ENCODE data around the gene DBT. TPM values are rescaled to one million over a fixed set of nuclear protein-coding genes. Genes with fewer than 3 reads are reported as not detected.

Gene DBT
- total RNA-seq, 1 donor, result 6.9 TPM

DNA sequence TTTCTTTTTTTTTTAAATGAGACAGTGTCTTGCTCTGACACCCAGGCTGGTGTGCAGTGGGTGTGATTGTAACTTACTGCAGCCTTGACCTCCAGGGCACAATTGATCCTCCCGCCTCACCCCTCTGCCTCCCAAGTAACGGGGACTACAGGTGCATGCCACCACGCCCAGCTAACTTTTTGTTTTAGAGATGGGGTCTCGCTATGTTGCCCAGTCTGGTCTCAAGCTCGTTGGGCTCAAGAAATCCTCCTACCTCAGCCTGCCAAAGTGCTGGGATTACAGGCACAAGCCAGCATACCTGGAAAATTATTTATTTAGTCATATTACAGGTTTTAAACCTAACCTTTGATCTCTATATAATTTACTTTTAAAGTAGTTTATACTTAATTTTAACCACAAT, 84.9 kb downstream of the DBT start:
- peak overlapping the region; percentile 67 for H3K4me2 ChIP-seq (ENCODE audit: insufficient read depth, low read length)
- H3K27ac ChIP-seq (ENCODE audit: low read depth, low read length), result peak overlapping the region; percentile 40
- H3K9me3 ChIP-seq (ENCODE audit: low read depth, low read length), result no peaks in the 10 kb centered on the region
- H3K36me3 ChIP-seq (ENCODE audit: insufficient read depth, low read length), result no peaks in the 10 kb centered on the region
- no peak overlapping the region for H2AFZ ChIP-seq (ENCODE audit: low read length)
- H3K79me2 ChIP-seq (ENCODE audit: insufficient read depth, low read length), result no peaks in the 10 kb centered on the region
- TF ChIP-seq, protein P1, sequence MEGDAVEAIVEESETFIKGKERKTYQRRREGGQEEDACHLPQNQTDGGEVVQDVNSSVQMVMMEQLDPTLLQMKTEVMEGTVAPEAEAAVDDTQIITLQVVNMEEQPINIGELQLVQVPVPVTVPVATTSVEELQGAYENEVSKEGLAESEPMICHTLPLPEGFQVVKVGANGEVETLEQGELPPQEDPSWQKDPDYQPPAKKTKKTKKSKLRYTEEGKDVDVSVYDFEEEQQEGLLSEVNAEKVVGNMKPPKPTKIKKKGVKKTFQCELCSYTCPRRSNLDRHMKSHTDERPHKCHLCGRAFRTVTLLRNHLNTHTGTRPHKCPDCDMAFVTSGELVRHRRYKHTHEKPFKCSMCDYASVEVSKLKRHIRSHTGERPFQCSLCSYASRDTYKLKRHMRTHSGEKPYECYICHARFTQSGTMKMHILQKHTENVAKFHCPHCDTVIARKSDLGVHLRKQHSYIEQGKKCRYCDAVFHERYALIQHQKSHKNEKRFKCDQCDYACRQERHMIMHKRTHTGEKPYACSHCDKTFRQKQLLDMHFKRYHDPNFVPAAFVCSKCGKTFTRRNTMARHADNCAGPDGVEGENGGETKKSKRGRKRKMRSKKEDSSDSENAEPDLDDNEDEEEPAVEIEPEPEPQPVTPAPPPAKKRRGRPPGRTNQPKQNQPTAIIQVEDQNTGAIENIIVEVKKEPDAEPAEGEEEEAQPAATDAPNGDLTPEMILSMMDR (IDR thresholded peaks at IDR 0.05; ENCODE audit: extremely low read depth, low read depth, low read length), result no peak
- H3K4me1 ChIP-seq (ENCODE audit: insufficient read depth, low read length), result peaks cover 9% of the 10 kb centered on the region
- DNase-seq (ENCODE audit: insufficient read length, low spot score, missing footprints), result no peak
- no peaks in the 10 kb centered on the region for H3K27me3 ChIP-seq (ENCODE audit: insufficient read depth, low read length)
- H4K20me1 ChIP-seq (ENCODE audit: insufficient read depth, low read length), result no peaks in the 10 kb centered on the region
- no peak overlapping the region for H3K4me3 ChIP-seq (ENCODE audit: insufficient read depth, low read length)

DNA sequence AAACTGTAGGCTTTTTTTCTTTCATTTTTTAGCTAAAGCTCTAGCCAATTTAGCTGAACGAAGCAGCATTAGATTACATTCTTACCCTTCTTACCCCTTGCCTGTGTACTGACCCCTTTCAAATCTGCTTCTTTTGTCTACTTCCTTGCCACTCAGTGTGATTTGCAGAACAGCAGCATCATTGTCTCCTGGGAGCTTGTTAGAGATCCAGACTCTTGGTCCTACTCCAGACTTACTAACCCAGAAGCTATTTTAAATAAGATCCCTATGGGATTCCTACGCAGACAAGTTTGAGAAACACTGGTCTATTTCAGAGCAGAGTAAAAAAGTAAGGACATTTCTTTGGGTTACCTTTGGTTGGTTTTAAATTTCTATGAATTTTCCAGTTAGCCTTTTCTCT, 85.4 kb downstream of the DBT start:
- H3K27me3 ChIP-seq (ENCODE audit: insufficient read depth, low read length), result no peaks in the 10 kb centered on the region
- peaks cover 9% of the 10 kb centered on the region for H3K4me1 ChIP-seq (ENCODE audit: insufficient read depth, low read length)
- H2AFZ ChIP-seq (ENCODE audit: low read length), result no peak overlapping the region
- no peak overlapping the region for H3K4me3 ChIP-seq (ENCODE audit: insufficient read depth, low read length)
- DNase-seq (ENCODE audit: insufficient read length, low spot score, missing footprints), result peak; percentile 79
- no peaks in the 10 kb centered on the region for H3K79me2 ChIP-seq (ENCODE audit: insufficient read depth, low read length)
- no peaks in the 10 kb centered on the region for H4K20me1 ChIP-seq (ENCODE audit: insufficient read depth, low read length)
- TF ChIP-seq, protein P1 (IDR thresholded peaks at IDR 0.05; ENCODE audit: extremely low read depth, low read depth, low read length), result no peak
- H3K36me3 ChIP-seq (ENCODE audit: insufficient read depth, low read length), result no peaks in the 10 kb centered on the region
- peak overlapping the region; percentile 52 for H3K27ac ChIP-seq (ENCODE audit: low read depth, low read length)
- no peaks in the 10 kb centered on the region for H3K9me3 ChIP-seq (ENCODE audit: low read depth, low read length)
- peak overlapping the region; percentile 67 for H3K4me2 ChIP-seq (ENCODE audit: insufficient read depth, low read length)

GRCh38 chr1:100162881-100163280, 86.8 kb downstream of the DBT start:
- DNase-seq (ENCODE audit: insufficient read length, low spot score, missing footprints), result no peak
- no peak overlapping the region for H3K4me3 ChIP-seq (ENCODE audit: insufficient read depth, low read length)

DNA sequence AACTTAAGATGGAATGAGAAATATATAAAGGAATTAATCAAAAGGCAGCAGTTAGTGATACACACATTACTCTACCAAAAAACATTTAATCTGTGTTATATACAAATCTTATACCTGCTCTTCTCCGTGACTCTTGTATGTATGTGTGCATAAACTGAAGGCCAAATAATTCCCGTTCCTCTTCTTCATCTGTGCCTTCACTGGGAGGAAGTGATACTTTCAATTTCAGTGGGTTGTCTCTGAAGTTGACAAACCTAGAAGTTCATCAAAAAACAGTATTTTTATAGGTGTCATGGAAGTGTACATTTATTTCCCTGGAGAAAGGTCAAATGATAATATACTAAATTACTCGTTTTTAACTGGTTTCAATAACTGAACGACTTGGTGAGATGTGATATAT, 97.4 kb downstream of the DBT start:
- no peaks in the 10 kb centered on the region for H3K79me2 ChIP-seq (ENCODE audit: insufficient read depth, low read length)
- TF ChIP-seq, protein P1 (IDR thresholded peaks at IDR 0.05; ENCODE audit: extremely low read depth, low read depth, low read length), result no peak
- H3K27me3 ChIP-seq (ENCODE audit: insufficient read depth, low read length), result no peaks in the 10 kb centered on the region
- H3K9me3 ChIP-seq (ENCODE audit: low read depth, low read length), result no peaks in the 10 kb centered on the region
- no peak overlapping the region for H2AFZ ChIP-seq (ENCODE audit: low read length)
- H3K4me1 ChIP-seq (ENCODE audit: insufficient read depth, low read length), result no peaks in the 10 kb centered on the region
- H3K36me3 ChIP-seq (ENCODE audit: insufficient read depth, low read length), result peaks cover 12% of the 10 kb centered on the region
- no peak for DNase-seq (ENCODE audit: insufficient read length, low spot score, missing footprints)
- H3K27ac ChIP-seq (ENCODE audit: low read depth, low read length), result no peak overlapping the region
- H3K4me2 ChIP-seq (ENCODE audit: insufficient read depth, low read length), result no peak overlapping the region
- H3K4me3 ChIP-seq (ENCODE audit: insufficient read depth, low read length), result no peak overlapping the region
- no peaks in the 10 kb centered on the region for H4K20me1 ChIP-seq (ENCODE audit: insufficient read depth, low read length)

More at GRCh38 chr1:100162881-100163280, 86.8 kb downstream of the DBT start:
- no peaks in the 10 kb centered on the region for H3K79me2 ChIP-seq (ENCODE audit: insufficient read depth, low read length)
- H3K4me1 ChIP-seq (ENCODE audit: insufficient read depth, low read length), result peaks cover 9% of the 10 kb centered on the region
- no peaks in the 10 kb centered on the region for H3K36me3 ChIP-seq (ENCODE audit: insufficient read depth, low read length)
- H3K9me3 ChIP-seq (ENCODE audit: low read depth, low read length), result no peaks in the 10 kb centered on the region
- H3K27me3 ChIP-seq (ENCODE audit: insufficient read depth, low read length), result no peaks in the 10 kb centered on the region
- H3K27ac ChIP-seq (ENCODE audit: low read depth, low read length), result no peak overlapping the region
- no peak overlapping the region for H3K4me2 ChIP-seq (ENCODE audit: insufficient read depth, low read length)
- H2AFZ ChIP-seq (ENCODE audit: low read length), result no peak overlapping the region
- TF ChIP-seq, protein P1 (IDR thresholded peaks at IDR 0.05; ENCODE audit: extremely low read depth, low read depth, low read length), result no peak
- H4K20me1 ChIP-seq (ENCODE audit: insufficient read depth, low read length), result no peaks in the 10 kb centered on the region

All from osteoblast (primary cell).